Measurements from ENCODE around the gene BTBD6.

DNA sequence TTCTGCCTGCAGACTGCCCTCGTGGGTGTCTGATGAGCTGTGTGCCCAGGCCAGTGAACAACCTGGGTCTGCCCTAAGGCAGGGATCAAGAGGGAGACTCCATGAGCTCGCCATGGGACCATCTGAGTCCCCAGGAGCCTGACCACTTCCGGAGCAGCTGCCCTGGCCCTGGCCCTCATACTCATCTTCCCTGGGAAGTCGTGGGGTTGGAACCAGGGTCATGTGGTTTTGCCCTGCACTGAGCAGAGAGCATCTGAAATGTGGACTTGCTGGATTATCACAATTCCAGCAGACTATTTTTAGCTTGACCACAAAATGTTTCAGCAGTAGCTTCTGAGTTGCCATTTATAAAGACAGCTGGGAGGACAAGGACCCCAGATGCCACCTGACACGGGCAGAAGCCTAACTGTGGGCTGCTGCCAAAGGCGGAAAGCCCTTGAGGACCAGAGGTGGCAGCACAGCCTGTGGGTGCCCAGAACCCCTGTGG lies 6.7 kb downstream of the BTBD6 start:
- TF ChIP-seq CTCF (IDR thresholded peaks at IDR 0.05; ENCODE audit: extremely low read depth in 1 of 2, insufficient read depth in 1 of 2, low read depth in 1 of 2, low read length in 2 of 2) (no peak), POLR2A (IDR thresholded peaks at IDR 0.05; ENCODE audit: low read depth, low read length) (no peak), FOS (IDR thresholded peaks at IDR 0.05; ENCODE audit: borderline replicate concordance, insufficient read depth, low read length) (no peak), POLR2AphosphoS5 (IDR thresholded peaks at IDR 0.05; ENCODE audit: insufficient read depth, low read depth, low read length) (no peak), EZH2 (IDR thresholded peaks at IDR 0.05; ENCODE audit: borderline replicate concordance, low read depth, low read length, severe bottlenecking) (no peak), GATA2 (IDR thresholded peaks at IDR 0.05; ENCODE audit: insufficient read depth, insufficient read length, low read depth, low read length) (no peak)
